Hepatic stellate cell (primary cell): ENCODE data around the gene XAB2.
"Not testable (repeated sequence)": the region's sequence is repeated elsewhere in the genome, so short reads cannot be mapped to it uniquely, and the experiment has no call there.

Source experiments
- DNase-seq: peaks from one replicate; pipeline ENCODE4 v3.0.0; 2011; ENCODE audit warnings: low spot score

XAB2 gene

DNA sequence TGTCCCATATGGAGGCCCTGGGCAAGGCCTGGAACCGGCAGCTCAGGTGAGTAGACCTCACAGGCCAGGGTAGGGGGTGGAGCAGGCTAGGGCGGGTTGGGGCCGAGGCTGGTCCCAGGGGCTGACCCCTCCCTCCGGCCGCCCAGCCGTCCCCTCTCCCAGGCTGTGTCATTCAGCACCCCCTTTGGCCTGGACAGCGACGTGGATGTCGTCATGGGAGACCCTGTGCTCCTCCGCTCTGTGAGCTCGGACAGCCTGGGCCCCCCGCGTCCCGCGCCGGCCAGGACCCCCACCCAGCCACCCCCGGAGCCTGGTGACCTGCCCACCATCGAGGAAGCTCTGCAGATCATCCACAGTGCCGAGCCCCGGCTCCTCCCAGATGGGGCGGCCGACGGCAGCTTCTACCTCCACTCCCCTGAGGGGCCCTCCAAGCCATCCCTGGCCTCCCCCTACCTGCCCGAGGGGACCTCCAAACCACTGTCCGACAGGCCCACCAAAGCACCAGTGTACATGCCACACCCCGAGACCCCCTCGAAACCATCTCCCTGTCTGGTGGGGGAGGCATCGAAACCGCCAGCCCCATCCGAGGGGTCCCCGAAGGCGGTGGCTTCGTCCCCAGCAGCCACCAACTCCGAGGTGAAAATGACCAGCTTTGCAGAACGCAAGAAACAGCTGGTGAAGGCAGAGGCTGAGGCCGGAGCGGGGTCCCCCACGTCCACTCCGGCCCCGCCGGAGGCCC, 17.6 kb downstream of the XAB2 start:
- DNase-seq, result no peak

DNA sequence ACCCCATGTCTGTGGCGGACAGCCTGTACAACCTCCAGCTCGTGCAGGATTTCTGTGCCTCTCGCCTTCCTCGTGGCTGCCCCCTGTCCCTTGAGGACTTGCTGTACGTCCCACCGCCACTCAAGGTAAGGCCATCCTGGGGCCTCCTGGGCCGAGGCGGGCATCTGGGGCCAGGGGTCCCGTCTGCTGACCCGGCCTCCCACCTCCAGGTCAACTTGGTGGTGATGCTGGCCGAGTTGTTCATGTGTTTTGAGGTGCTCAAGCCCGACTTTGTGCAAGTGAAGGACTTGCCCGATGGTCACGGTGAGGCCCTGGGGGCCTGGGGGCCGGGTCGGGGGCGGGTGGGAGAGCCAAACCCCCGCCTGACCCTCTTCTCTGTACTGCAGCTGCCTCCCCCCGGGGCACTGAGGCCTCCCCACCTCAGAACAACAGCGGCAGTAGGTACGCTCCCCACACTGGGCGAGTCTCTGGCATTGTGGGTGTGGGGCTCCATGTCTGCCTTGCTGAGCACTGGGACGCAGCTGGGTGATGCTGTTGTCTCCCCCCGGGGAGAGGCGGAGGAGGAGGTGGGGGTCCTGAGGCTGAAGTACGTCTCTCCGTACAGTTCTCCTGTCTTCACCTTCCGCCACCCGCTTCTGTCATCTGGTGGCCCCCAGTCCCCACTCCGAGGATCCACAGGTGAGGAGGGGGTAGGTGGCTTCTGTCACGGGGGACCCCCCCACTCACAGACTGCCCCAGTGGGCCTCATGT, 18.7 kb downstream of the XAB2 start:
- no peak for DNase-seq

GRCh38 chr19:7607874-7608560, 21.3 kb downstream of the XAB2 start:
- no peak for DNase-seq

DNA sequence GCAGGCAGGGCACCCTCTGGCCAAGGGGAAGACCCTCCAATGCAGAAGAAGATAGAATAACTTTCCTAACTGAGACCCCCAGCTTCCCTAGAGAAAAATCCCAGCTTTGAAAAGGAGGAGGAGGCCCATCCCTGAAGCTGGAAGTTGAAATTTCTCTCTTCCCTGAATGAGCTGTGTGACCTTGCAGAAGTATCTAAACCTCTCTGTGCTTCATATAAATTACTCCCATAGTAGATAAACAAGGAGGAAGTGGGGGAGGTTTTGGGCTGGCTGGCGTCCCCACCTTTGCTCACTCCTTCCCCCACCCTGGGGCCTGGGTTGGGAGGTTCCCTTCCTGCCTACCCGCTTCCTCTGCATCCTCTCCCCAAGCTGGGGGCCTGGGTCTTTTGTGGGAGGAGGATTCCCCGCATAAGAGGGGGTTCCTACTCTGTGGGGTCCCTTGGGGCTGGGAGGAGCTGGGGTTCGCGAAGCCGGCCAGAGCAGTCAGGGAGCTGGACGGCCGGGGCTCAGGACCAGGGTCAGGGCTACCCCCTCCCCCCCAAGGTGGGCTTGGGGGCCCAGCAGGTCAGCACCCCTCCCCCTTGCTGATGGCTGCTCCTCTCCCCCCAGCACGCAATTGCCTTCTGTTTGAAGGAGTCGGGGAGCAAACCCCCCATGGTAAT, 22.0 kb downstream of the XAB2 start:
- DNase-seq, result no peak

DNA sequence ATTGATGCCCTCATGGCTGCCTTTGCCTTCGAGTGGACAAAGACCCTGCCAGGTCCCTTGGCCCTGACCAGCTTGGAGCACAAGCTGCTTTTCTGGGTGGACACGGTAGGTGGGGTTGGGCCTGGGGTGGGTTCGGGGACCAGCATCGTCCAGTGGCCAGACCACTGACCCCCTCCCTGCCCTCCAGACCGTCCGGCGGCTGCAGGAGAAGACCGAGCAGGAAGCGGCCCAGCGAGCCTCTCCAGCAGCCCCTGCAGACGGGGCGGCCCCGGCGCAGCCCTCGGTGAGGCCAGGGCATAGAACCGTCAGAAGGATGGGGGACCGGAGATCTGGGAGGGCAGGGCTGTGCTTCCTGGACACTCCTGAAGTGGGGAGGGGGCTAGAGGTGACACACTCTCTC, 23.1 kb downstream of the XAB2 start:
- no peak for DNase-seq

- no peak for DNase-seq
Measured at GRCh38 chr19:7605490-7606222, 23.7 kb downstream of the XAB2 start.

DNA sequence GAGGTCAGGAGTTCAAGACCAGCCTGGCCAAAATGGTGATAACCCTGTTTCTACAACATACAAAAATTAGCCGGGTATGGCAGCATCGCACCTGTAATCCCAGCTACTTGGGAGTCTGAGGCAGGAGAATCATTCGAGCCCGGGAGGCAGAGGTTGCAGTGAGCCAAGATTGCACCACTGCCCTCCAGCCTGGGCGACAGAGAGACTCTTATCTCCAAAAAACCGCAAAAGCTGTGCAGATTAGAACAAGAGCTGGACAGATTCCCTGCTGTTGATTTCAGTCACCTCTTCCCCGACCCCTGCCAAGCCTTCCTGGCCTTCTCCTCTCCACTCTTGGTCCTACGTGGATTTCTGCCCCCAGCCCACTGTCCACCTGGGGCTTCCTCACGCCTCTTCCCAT, 25.4 kb downstream of the XAB2 start:
- DNase-seq, result no peak

DNA sequence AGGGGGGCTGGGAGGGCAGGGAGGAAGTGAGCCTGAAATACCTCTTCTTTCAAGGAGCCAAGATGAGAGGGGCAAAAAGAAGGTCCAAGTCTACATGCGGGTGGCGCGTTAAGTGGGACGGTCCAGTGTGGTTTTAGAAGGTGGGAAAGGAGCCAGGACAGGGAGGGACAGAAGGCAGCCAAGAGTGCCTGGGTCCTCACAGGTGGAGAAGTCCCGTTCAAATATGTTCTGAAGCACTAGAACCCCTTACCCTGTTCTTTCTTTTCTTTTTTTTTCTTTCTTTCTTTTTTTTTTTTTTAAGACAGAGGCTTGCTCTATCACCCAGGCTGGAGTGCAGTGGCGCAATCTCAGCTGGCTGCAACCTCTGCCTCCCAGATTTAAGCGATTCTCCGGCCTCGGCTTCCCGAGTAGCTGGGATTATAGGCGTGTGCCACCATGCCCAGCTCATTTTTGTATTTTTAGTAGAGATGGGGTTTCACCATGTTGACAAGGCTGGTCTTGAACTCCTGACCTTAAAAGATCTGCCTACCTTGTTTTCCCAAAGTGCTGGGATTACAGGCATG, 26.3 kb downstream of the XAB2 start:
- DNase-seq, result no peak

GRCh38 chr19:7602240-7602934, 27.0 kb downstream of the XAB2 start:
- DNase-seq, result no peak

- DNase-seq, result no peak
Measured at GRCh38 chr19:7600721-7601120, 28.6 kb downstream of the XAB2 start.

DNA sequence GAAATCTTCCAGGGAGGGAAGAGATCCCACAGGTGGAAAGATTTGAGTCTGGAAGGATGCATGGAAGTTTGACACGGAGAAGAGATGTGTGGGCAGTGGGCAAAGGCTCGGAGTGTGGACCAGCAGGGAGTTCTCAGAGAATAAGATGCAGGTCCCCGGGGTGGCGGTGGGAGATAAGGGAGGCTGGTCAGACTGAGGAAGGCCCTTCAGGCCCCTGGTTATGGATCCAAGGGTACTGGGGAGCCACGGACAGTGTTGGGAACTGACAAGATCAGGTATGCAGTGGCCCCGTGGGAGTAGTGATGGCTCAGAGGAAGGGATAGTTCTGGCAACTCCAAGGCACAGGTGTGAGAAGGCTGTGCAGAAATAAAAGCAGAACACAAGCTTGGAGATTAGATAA, 31.2 kb downstream of the XAB2 start:
- DNase-seq, result no peak

GRCh38 chr19:7597689-7598088, 31.7 kb downstream of the XAB2 start:
- no peak for DNase-seq

DNA sequence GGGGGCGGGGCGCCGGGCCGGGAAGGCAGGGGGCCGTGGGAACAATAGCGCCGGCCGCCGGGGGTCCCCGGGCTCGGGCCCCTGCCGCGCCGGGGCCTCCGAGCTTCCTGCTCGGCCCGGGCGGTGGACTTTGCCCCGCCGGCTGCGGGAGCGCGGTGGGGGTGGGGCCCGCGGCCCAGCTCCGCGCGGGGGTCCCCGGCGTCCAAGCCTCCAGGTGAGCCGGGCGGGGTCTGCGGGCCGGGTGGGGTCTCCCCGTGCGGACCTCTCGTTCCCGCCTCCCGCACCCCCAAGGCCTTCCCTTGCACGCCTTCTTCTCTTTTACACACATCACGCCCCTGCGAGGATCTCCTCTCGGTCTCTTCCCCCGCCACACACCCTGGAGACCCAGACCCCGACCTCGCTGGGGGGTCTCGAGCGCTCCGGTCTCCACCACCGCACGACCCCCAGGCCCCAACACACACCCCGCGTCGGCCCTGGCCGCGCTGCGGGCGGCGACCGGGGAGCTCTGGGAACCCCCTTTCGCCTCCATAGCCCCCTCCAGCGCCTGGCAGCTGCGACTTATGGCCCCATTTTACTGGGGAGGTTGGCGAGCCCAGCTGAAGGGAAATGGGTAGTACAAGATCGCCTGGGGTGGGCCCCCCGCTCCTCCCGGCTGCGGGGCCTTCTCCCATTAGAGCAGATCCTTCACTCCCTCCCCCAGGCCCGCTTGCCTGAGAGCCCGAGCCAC, 33.0 kb downstream of the XAB2 start:
- DNase-seq, result no peak

DNA sequence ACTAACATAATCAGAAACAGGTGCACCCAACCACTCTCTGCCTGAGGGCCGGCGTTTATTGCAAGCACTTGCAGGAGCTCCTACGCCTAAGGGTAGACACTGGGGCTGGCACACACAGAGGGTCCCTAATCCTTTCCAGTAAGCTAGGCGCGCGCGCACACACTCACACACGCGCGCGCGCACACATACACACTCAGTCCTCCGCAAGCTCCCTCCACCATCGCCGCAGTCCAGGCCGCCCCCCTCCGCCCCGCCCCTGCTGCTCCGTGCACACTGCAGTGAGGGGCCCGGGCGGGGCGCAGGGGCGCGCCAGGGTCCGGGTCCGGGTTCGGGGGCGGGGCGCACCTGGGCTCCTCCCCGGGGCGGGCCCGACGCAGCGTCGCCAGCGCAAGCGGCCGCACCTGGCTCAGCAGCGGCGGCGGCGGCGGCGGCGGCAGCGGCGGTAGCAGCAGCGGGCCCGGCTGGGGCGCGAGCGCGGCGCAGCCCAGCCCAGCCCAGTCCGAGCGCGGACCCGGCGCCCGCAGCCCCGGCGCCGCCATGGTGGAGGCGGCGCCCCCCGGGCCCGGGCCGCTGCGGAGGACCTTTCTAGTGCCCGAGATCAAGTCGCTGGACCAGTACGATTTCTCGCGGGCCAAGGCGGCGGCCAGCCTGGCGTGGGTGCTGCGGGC, 33.7 kb downstream of the XAB2 start, which contains the start of gene CAMSAP3:
CAMSAP3 (plus strand) TSS at position 398 of the 668 bp plus-strand sequence; CDS start at position 538, 140 bp downstream.
- DNase-seq, result no peak

- DNase-seq, result no peak
Measured at GRCh38 chr19:7590256-7590655, 39.1 kb downstream of the XAB2 start.

GRCh38 chr19:7589822-7590221, 39.5 kb downstream of the XAB2 start:
- DNase-seq, result no peak

DNA sequence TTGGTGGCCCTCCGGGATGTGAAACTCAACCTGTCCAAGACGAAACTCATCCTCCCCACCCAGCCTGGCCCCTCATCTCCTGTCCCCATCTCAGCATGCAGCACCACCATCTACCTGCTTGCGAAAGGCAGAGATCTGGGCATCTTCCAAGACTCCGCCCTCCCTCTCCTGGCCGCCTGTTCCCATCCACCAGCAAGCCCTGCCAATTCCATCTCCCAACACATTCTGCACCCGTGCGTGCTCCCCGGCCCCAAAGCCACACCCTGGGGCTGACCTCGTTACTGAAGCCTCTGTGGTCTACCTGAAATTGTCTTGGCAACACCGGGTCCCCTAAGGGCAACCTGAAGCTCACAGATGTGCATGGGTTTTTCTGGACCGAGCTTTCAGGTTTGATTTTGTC, 46.9 kb downstream of the XAB2 start:
- no peak for DNase-seq

GRCh38 chr19:7579182-7579581, 50.2 kb downstream of the XAB2 start:
- DNase-seq, result no peak

GRCh38 chr19:7578127-7578526, 51.2 kb downstream of the XAB2 start:
- DNase-seq, result no peak

DNA sequence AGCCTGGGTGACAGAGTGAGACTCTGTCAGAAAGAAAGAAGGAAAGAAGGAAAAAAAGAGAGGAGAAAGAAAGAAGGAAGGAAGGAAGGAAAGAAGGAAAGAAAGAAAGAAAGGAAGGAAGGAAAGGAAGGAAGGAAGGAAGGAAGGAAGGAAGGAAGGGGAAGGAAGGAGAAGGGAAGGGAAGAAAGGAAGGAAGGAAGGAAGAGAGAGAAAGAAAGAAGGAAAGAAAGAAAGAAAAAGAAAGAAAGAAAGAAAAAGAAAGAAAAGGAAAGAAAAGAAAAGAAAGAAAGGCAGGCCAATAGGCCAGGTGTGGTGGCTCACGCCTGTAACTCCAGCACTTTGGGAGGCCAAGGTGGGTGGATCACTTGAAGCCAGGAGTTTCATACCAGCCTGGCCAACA, 51.9 kb downstream of the XAB2 start:
- not testable (repeated sequence) for DNase-seq
